NCI-H1930 (cell line): Measurements from ENCODE around the gene CDC40.
A peak's percentile ranks its signal among the peaks of the same experiment; 100 is the strongest.

Source experiments
- DNase-seq, 2 experiments: peaks; one replicate each; lab custom pipeline; 2025; lab: John Stamatoyannopoulos, UW

CDC40 gene

DNA sequence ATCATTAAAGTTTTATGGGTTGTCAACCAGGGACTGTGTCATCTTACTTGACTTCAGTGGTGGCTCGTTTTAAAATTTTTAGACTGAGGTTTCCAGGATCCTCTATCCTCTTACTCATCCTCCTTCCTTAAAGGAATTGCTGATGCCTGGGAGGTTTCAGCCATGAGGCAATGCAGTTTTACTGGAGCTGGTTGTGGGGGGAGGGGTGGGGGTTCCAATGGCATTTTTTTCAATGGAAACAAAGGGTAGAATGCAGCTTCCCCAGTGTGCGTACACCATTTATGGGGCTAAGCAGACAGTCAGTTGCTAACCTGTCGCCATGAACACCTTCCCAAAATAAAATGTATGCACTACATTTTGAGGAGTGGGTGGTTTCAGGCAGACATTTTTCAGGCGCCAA, 89.9 kb downstream of the CDC40 start:
- DNase-seq: no peak

DNA sequence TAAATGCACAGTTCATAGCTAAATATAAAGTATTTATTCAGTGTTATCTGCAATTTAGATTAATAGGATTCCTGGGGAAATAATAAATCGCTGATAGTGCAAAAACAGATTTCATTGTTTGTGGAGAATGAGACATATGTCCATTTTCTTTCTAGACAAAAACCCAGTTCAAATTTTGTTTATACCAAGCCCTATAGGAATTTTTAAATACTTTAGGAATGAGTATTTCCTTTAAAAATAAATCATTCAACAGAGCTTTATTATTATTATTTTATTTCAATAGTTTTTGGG, 91.5 kb downstream of the CDC40 start:
- no peak for DNase-seq

DNA sequence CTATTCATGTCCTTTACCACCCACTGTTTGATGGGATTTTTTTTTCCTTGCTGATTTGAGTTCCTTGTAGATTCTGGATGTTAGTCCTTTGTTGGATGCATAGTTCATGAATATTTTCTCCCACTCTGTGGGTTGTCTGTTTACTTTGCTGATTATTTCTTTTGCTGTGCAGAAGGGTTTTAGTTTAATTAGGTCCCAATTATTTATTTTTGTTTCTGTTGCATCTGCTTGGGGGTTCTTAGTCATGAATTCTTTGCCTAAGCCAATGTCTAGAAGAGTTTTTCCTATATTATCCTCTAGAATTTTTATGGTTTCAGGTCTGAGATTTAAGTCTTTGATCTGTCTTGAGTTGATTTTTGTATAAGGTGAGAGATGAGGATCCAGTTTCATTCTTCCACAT, 92.6 kb downstream of the CDC40 start:
- peak in 1 of 2 experiments; percentile 30 for DNase-seq

DNA sequence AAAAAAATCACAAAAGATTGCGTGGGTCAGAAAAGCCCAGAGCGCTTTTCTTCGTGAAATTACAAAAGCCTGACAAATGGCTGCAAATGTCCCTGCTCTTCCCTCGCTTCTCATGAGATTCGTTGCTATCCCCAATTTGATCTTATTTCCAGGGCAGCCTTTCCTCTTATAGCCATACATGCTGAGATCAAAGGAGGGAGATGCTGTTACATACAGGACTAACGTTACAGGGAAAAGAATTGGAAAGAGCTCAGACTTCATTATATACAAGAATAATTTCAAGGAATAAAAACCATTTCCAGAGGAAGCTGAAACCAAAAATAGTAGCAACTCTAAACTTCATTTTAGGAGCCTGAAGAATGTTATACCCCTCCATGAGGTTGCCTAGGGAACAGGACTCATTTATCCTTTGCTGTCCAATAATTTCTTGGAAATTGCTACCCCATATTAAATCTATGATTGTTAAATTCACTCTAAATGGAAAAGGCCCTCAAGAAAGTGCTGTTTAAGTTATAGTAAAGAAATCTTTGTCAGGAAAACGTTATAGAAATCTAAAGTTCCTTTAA, 97.0 kb downstream of the CDC40 start:
- DNase-seq: no peak
